ENCODE results near the gene CD3G. TPM values are rescaled to one million over a fixed set of nuclear protein-coding genes. Genes with fewer than 3 reads are reported as not detected.

The CD3G gene
- total and polyA plus RNA-seq, 9 of the 15 experiments (the other 6 are each of a cell fraction or from before 2014, with no cell fraction given), result 0.30 to 1.7 (median 0.47) TPM

- TF ChIP-seq ZNF395 (CRISPR knock-in tag; IDR thresholded peaks at IDR 0.05), result peak; percentile 67; the same call in 1 of the 2 replicates
- TF ChIP-seq UBTF (IDR thresholded peaks at IDR 0.05; ENCODE audit: borderline replicate concordance in 1 of 2, low read depth in 2 of 2, low read length in 2 of 2), result no peak
- no peak for TF ChIP-seq ZBTB33 (CRISPR knock-in tag; IDR thresholded peaks at IDR 0.05)
- TF ChIP-seq DNMT1 (IDR thresholded peaks at IDR 0.05), result no peak
- no peak for TF ChIP-seq GATAD2B (IDR thresholded peaks at IDR 0.05; ENCODE audit: borderline replicate concordance)
- no peak for TF ChIP-seq ZNF384 (IDR thresholded peaks at IDR 0.05; ENCODE audit: low read depth, low read length)
- no peak for TF ChIP-seq ZKSCAN1 (IDR thresholded peaks at IDR 0.05; ENCODE audit: low read depth, low read length)
- no peak for TF ChIP-seq POLR3A (IDR thresholded peaks at IDR 0.05; ENCODE audit: borderline replicate concordance, extremely low read depth, insufficient read depth, insufficient read length)
- TF ChIP-seq PTRF (tag; IDR thresholded peaks at IDR 0.05), result no peak
- no peak for TF ChIP-seq ELF4 (CRISPR knock-in tag; IDR thresholded peaks at IDR 0.05)
- TF ChIP-seq GTF2A2 (tag; IDR thresholded peaks at IDR 0.05), result no peak
- no peak for TF ChIP-seq FOXJ2 (tag; IDR thresholded peaks at IDR 0.05)
- peak in 1 of 2 experiments; percentile 94; a peak in 2 of 4 replicates for TF ChIP-seq NONO (IDR thresholded peaks at IDR 0.05; ENCODE audit: low read depth in 2 of 2, low read length in 1 of 2)
- no peak for TF ChIP-seq BACH1 (tag; IDR thresholded peaks at IDR 0.05)
- TF ChIP-seq PRPF4 (IDR thresholded peaks at IDR 0.05; ENCODE audit: insufficient read depth, low read depth, low read length, poor library complexity, severe bottlenecking), result no peak
- no peak for TF ChIP-seq RFX1 (IDR thresholded peaks at IDR 0.05)
- no peak for TF ChIP-seq E2F1 (CRISPR knock-in tag; IDR thresholded peaks at IDR 0.05)
These were observed 57.2 kb downstream of the CD3G start, which contains the start of gene ATP5MG (continued) for GRCh38 chr11:118401151-118401879.
